ENCODE results near the gene FGFR2. TPM values are rescaled to one million over a fixed set of nuclear protein-coding genes. Genes with fewer than 3 reads are reported as not detected.

Gene FGFR2
- total and polyA plus RNA-seq, 9 of the 15 experiments (the other 6 are each of a cell fraction or from before 2014, with no cell fraction given) = 0.20 TPM; not detected in 8

DNA sequence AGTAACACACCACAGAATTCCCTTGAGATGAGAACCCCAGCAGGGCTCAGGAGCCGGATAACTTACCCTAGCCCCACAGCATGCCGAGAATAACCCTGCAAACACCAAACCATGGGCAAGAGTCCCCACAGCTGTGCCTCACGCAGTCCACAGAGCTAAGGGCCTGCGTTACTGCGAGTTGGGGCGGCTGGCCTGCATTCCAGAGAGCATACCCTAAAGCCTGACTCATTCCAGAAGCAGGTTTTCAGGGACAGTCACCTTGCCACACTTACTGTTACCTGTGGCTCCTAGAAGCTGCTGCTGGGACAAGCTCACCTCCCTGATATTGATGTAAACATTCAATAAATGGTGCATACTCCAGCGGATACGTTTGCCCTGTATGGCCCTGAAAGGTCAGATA, 18.6 kb downstream of the FGFR2 start:
- H3K4me2 ChIP-seq (ENCODE audit: insufficient read depth, low read length) = no peak overlapping the region
- no TSS peak for BruUV-seq (replicated peaks)
- H3K27ac ChIP-seq (ENCODE audit: extremely low read depth, low read depth, low read length) = no peak overlapping the region

More for the DNA sequence above, 18.6 kb downstream of the FGFR2 start:
- H3K9me1 ChIP-seq (ENCODE audit: control insufficient read depth, insufficient read depth, low read length) = no peaks in the 10 kb centered on the region
- no peaks in the 10 kb centered on the region for H3K79me2 ChIP-seq (ENCODE audit: control insufficient read depth, insufficient read depth, low read length)
- ChIA-PET CTCF (ENCODE audit: low intra/inter-chr PET ratio) (no interaction called here), POLR2A (no interaction called here)
- intact Hi-C loops (cut with micrococcal nuclease) = no loop called here
- H3K27me3 ChIP-seq (ENCODE audit: control insufficient read depth in 2 of 2, insufficient read depth in 2 of 2, low read length in 2 of 2) = peaks cover 0 to 19% of the 10 kb centered on the region in 2 experiments; a peak in 2 of 5 replicates
- 0% methylated on average over 8 of the region's 8 CpGs for WGBS (ENCODE audit: insufficient coverage, low coverage, missing lambda C conversion rate)
- no peaks in the 10 kb centered on the region for H4K20me1 ChIP-seq (replicated peaks; ENCODE audit: control insufficient read depth, insufficient read depth, low read length)
- TF ChIP-seq CTBP1 (IDR thresholded peaks at IDR 0.05; ENCODE audit: borderline replicate concordance) = no peak
- TF ChIP-seq POLR2B (IDR thresholded peaks at IDR 0.05; ENCODE audit: low read depth, partially characterized antibody) = no peak
- TF ChIP-seq ZNF143 (CRISPR knock-in tag; IDR thresholded peaks at IDR 0.05) = no peak
- no peak for TF ChIP-seq DIDO1 (tag; IDR thresholded peaks at IDR 0.05; ENCODE audit: low read depth)
- no peak for TF ChIP-seq TEAD2 (tag; IDR thresholded peaks at IDR 0.05)
- no peak for TF ChIP-seq HES1 (IDR thresholded peaks at IDR 0.05; ENCODE audit: low read depth)
- no peak for TF ChIP-seq TSC22D4 (tag; IDR thresholded peaks at IDR 0.05)
- TF ChIP-seq POU5F1 (IDR thresholded peaks at IDR 0.05; ENCODE audit: borderline replicate concordance, low read depth, low read length, partially characterized antibody) = no peak
- TF ChIP-seq ASH1L (IDR thresholded peaks at IDR 0.05; ENCODE audit: borderline replicate concordance, low read depth, partially characterized antibody) = no peak
- TF ChIP-seq SMC3 (conservative IDR thresholded peaks at IDR 0.05; ENCODE audit: insufficient read depth, low read depth, low read length) = no peak
- TF ChIP-seq ZNF395 (CRISPR knock-in tag; IDR thresholded peaks at IDR 0.05) = no peak
- H3K4me1 ChIP-seq (replicated peaks in 1 of 2; ENCODE audit: control insufficient read depth in 2 of 2, insufficient read depth in 2 of 2, low read length in 2 of 2) = no peaks in the 10 kb centered on the region
- H3K36me3 ChIP-seq (ENCODE audit: control insufficient read depth, insufficient read depth, low read length) = no peaks in the 10 kb centered on the region
- H3K9ac ChIP-seq (ENCODE audit: insufficient read depth in 1 of 2, low read depth in 2 of 2, low read length in 2 of 2) = no peak overlapping the region
- H2AFZ ChIP-seq (ENCODE audit: low read depth, low read length) = no peak overlapping the region
- no peaks in the 10 kb centered on the region for H3K9me3 ChIP-seq (replicated peaks; ENCODE audit: control insufficient read depth, insufficient read depth, low read depth, low read length)
- no peak for DNase-seq (ENCODE audit: extremely low read depth in 1 of 4, low spot score in 3 of 4)
- no peak for FAIRE-seq
- in situ Hi-C loops (cut with MboI) = no loop called here
- ATAC-seq = no peak
- H3K4me3 ChIP-seq = no peak overlapping the region
